Spleen (tissue), 7 donors: ENCODE data around the gene SLC35B1.

Experiments used
- POLR2A ChIP-seq, 3 donors: fragments of 450-650 bp; IDR thresholded peaks; one replicate each; pipeline ENCODE4 v1.5.1; 2017; ENCODE audit warnings: antibody characterized with exemption in 3 of 3, mild to moderate bottlenecking in 1 of 3
- POLR2AphosphoS5 ChIP-seq, 3 donors: sonication (generic); formaldehyde crosslinking; IDR thresholded peaks; one replicate each; pipeline ENCODE4 v1.5.1; 2017; ENCODE audit warnings: antibody characterized with exemption in 3 of 3
- TF ChIP-seq, protein P1 (sequence below), 11 experiments: fragments of 200-600 bp in 7 of 11; fragments of 450-650 bp in 4 of 11; sonication (generic) in 4 of 11; IDR thresholded peaks in 8 of 11; conservative IDR thresholded peaks in 3 of 11; 1 replicate in 7 of 11; 2 replicates in 4 of 11; pipeline versions ENCODE4 v1.4.0 to v1.8.0; 2016 to 2021; ENCODE audit warnings: antibody characterized with exemption in 11 of 11, inconsistent platforms in 4 of 11, mild to moderate bottlenecking in 1 of 11
- donor health status: DM: no; HTN: no; CAD: no; lungs with moderate emphysema.
- donor health status: DM: no; HTN: no; CAD: no.
- donor health status: DM: no; HTN: no; CAD: no.

DNA sequence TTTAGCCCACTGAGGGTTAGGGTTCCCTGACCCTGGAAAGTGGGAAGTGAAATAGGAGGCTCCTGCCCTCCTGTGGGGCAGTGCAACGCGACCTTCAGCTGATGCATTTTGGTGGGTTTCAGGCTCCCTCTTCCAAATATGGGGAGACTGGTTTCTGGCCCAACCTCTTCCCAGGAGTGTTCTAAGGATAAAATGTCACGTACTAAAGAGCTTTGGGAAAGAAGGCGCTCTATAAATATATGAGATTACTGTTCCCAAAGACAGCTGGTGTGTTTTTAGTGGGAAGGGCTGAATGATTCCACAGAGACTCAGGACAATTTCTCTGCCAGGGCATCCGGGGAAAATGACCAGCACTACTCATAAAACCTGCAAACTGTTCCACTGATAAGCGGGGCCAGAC, 9.8 kb downstream of the SLC35B1 start:
- TF ChIP-seq, protein P1, sequence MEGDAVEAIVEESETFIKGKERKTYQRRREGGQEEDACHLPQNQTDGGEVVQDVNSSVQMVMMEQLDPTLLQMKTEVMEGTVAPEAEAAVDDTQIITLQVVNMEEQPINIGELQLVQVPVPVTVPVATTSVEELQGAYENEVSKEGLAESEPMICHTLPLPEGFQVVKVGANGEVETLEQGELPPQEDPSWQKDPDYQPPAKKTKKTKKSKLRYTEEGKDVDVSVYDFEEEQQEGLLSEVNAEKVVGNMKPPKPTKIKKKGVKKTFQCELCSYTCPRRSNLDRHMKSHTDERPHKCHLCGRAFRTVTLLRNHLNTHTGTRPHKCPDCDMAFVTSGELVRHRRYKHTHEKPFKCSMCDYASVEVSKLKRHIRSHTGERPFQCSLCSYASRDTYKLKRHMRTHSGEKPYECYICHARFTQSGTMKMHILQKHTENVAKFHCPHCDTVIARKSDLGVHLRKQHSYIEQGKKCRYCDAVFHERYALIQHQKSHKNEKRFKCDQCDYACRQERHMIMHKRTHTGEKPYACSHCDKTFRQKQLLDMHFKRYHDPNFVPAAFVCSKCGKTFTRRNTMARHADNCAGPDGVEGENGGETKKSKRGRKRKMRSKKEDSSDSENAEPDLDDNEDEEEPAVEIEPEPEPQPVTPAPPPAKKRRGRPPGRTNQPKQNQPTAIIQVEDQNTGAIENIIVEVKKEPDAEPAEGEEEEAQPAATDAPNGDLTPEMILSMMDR (IDR thresholded peaks at IDR 0.05 in 8 of 11, conservative IDR thresholded peaks at IDR 0.05 in 3 of 11) = no peak
- no peak for TF ChIP-seq POLR2A (IDR thresholded peaks at IDR 0.05)
- TF ChIP-seq POLR2AphosphoS5 (IDR thresholded peaks at IDR 0.05) = no peak
